H9 (cell line): ENCODE measurements around the gene SLC39A2. TPM values are rescaled to one million over a fixed set of nuclear protein-coding genes. Genes with fewer than 3 reads are reported as not detected.
"Not testable (repeated sequence)": the region's sequence is repeated elsewhere in the genome, so short reads cannot be mapped to it uniquely, and the experiment has no call there.

Experiments used
- DNase-seq: peaks from one replicate; pipeline ENCODE4 v3.0.0-alpha.2; 2017
- H2AFZ ChIP-seq: one replicate; pipeline ENCODE4 v1.6.1; 2013; ENCODE audit warnings: mild to moderate bottlenecking, low read length, control low read depth, moderate library complexity
- H2AK5ac ChIP-seq: 2 replicates; pipeline ENCODE4 v1.6.1; 2013; ENCODE audit warnings: low read length, control low read depth, mixed read lengths; ENCODE audit not compliant: insufficient read length
- H2BK120ac ChIP-seq: one replicate; pipeline ENCODE4 v1.6.1; 2013; ENCODE audit warnings: low read depth, mild to moderate bottlenecking, low read length, control low read depth, inconsistent platforms; ENCODE audit not compliant: poor library complexity, severe bottlenecking
- H2BK12ac ChIP-seq: 2 replicates; pipeline ENCODE4 v1.6.1; 2013; ENCODE audit warnings: low read length, control low read depth, mixed read lengths, low read depth; ENCODE audit not compliant: insufficient read length
- H2BK15ac ChIP-seq: 2 replicates; pipeline ENCODE4 v1.6.1; 2013; ENCODE audit warnings: low read depth, low read length, control low read depth
- H2BK20ac ChIP-seq: one replicate; pipeline ENCODE4 v1.6.1; 2013; ENCODE audit warnings: low read depth, mild to moderate bottlenecking, low read length, control low read depth, inconsistent platforms; ENCODE audit not compliant: poor library complexity, severe bottlenecking
- H2BK5ac ChIP-seq: 2 replicates; pipeline ENCODE4 v1.6.1; 2013; ENCODE audit warnings: low read length, control low read depth, mixed read lengths; ENCODE audit not compliant: insufficient read length
- H3K14ac ChIP-seq: 2 replicates; pipeline ENCODE4 v1.6.1; 2013; ENCODE audit warnings: low read length, control low read depth; ENCODE audit not compliant: insufficient read depth
- H3K18ac ChIP-seq: 2 replicates; pipeline ENCODE4 v1.6.1; 2013; ENCODE audit warnings: low read depth, mild to moderate bottlenecking, mixed read lengths, low read length, control low read depth; ENCODE audit not compliant: insufficient read length
- H3K23ac ChIP-seq: 2 replicates; pipeline ENCODE4 v1.6.1; 2013; ENCODE audit warnings: low read length, control low read depth, mixed read lengths, low read depth; ENCODE audit not compliant: insufficient read length
- H3K23me2 ChIP-seq: 2 replicates; pipeline ENCODE4 v1.6.1; 2013; ENCODE audit warnings: low read depth, mild to moderate bottlenecking, mixed read lengths, low read length, control low read depth; ENCODE audit not compliant: insufficient read length, poor library complexity, severe bottlenecking
- H3K27ac ChIP-seq: 2 replicates; pipeline ENCODE4 v1.5.1; 2013; ENCODE audit warnings: low read length, control low read depth, mixed read lengths, low read depth; ENCODE audit not compliant: insufficient read length
- H3K27me3 ChIP-seq: 2 replicates; pipeline ENCODE4 v1.6.1; 2013; ENCODE audit warnings: low read length, control low read depth, inconsistent platforms; ENCODE audit not compliant: insufficient read depth
- H3K4ac ChIP-seq: 2 replicates; pipeline ENCODE4 v1.6.1; 2013; ENCODE audit warnings: low read depth, mild to moderate bottlenecking, control low read depth, inconsistent platforms, low read length, moderate library complexity
- H3K4me1 ChIP-seq: 2 replicates; pipeline ENCODE4 v1.6.1; 2013; ENCODE audit warnings: low read length, control low read depth, inconsistent platforms; ENCODE audit not compliant: insufficient read depth
- H3K4me2 ChIP-seq: 2 replicates; pipeline ENCODE4 v1.6.1; 2013; ENCODE audit warnings: low read length, control low read depth, mixed read lengths; ENCODE audit not compliant: insufficient read length, insufficient read depth
- H3K56ac ChIP-seq: 2 replicates; pipeline ENCODE4 v1.6.1; 2013; ENCODE audit warnings: low read depth, mild to moderate bottlenecking, mixed read lengths, low read length, control low read depth; ENCODE audit not compliant: insufficient read length
- H3K79me1 ChIP-seq: 2 replicates; pipeline ENCODE4 v1.6.1; 2013; ENCODE audit warnings: low read depth, mild to moderate bottlenecking, moderate library complexity, low read length, control low read depth, inconsistent platforms; ENCODE audit not compliant: insufficient read depth, poor library complexity, severe bottlenecking
- H3K79me2 ChIP-seq: 2 replicates; pipeline ENCODE4 v1.6.1; 2013; ENCODE audit warnings: low read length, control low read depth, inconsistent platforms; ENCODE audit not compliant: insufficient read depth
- H3K9ac ChIP-seq: 2 replicates; pipeline ENCODE4 v1.6.1; 2013; ENCODE audit warnings: low read length, control low read depth, mixed read lengths; ENCODE audit not compliant: insufficient read length; ENCODE audit errors: extremely low read depth
- H3K9me3 ChIP-seq: one replicate; pipeline ENCODE4 v1.6.1; 2013; ENCODE audit warnings: low read depth, low read length, inconsistent platforms; ENCODE audit not compliant: control insufficient read depth
- H3T11ph ChIP-seq: one replicate; pipeline ENCODE4 v1.6.1; 2013; ENCODE audit warnings: mild to moderate bottlenecking, low read length, control low read depth, inconsistent platforms
- H4K20me1 ChIP-seq: one replicate; pipeline ENCODE4 v1.6.1; 2013; ENCODE audit not compliant: control insufficient read depth, insufficient read length, insufficient read depth
- H4K5ac ChIP-seq: 2 replicates; pipeline ENCODE4 v1.6.1; 2013; ENCODE audit warnings: low read depth, mild to moderate bottlenecking, mixed read lengths, low read length, control low read depth; ENCODE audit not compliant: insufficient read length
- H4K8ac ChIP-seq: replicated peaks from 2 replicates; pipeline ENCODE4 v1.6.1; 2013; ENCODE audit warnings: low read length, control low read depth, mixed read lengths, low read depth; ENCODE audit not compliant: insufficient read length
- H4K91ac ChIP-seq: 2 replicates; pipeline ENCODE4 v1.6.1; 2013; ENCODE audit warnings: low read depth, mild to moderate bottlenecking, moderate library complexity, mixed read lengths, low read length, control low read depth; ENCODE audit not compliant: insufficient read length
- H3K27ac Mint-ChIP-seq, 3 experiments: 2 replicates in 2 of 3; 3 replicates in 1 of 3; pipeline ENCODE4 v1.8.0; 2020 to 2021; ENCODE audit warnings: mixed read lengths in 3 of 3, mild to moderate bottlenecking in 1 of 3, moderate library complexity in 1 of 3
- H3K27me3 Mint-ChIP-seq: 2 replicates; pipeline ENCODE4 v1.8.0; 2021; ENCODE audit warnings: low read depth, mild to moderate bottlenecking, moderate library complexity, mixed read lengths
- H3K36me3 Mint-ChIP-seq, 3 experiments: 2 replicates in 2 of 3; 3 replicates in 1 of 3; pipeline ENCODE4 v1.8.0; 2020 to 2021; ENCODE audit warnings: low read depth in 3 of 3, mixed read lengths in 3 of 3; ENCODE audit not compliant: insufficient read depth in 1 of 3
- H3K4me1 Mint-ChIP-seq, 2 experiments: 2 replicates each; pipeline ENCODE4 v1.8.0; 2020; ENCODE audit warnings: mixed read lengths in 2 of 2
- H3K4me3 Mint-ChIP-seq, 2 experiments: 2 replicates in 1 of 2; 3 replicates in 1 of 2; pipeline ENCODE4 v1.8.0; 2020 to 2021; ENCODE audit warnings: mild to moderate bottlenecking in 2 of 2, mixed read lengths in 2 of 2, moderate library complexity in 1 of 2
- H3K9me3 Mint-ChIP-seq, 2 experiments: 2 replicates in 1 of 2; 3 replicates in 1 of 2; pipeline ENCODE4 v1.8.0; 2020; ENCODE audit warnings: mild to moderate bottlenecking in 2 of 2, mixed read lengths in 2 of 2, moderate library complexity in 1 of 2
- CTCF ChIP-seq: fragments of 200-600 bp; sonication (generic); conservative IDR thresholded peaks from 3 replicates; pipeline ENCODE4 v1.8.0; 2021; ENCODE audit warnings: antibody characterized with exemption, mild to moderate bottlenecking
- WGBS: extraction: QIAGEN DNeasy Blood & Tissue Kit; methylation state at CpG from one replicate; pipeline ENCODE4 v1.1.7; 2013; ENCODE audit warnings: missing lambda C conversion rate, low lambda C conversion rate, mixed read lengths; ENCODE audit not compliant: insufficient read length; ENCODE audit errors: extremely low coverage; 5-methylcytosine and 5-hydroxymethylcytosine counted together
- total RNA-seq: library from RNA; stranded (reverse); gene quantifications from 2 replicates; pipeline ENCODE4 v1.2.1, GENCODE V29; 2021

Gene SLC39A2
- total RNA-seq, 1 experiment from 2014 or later, result not detected

DNA sequence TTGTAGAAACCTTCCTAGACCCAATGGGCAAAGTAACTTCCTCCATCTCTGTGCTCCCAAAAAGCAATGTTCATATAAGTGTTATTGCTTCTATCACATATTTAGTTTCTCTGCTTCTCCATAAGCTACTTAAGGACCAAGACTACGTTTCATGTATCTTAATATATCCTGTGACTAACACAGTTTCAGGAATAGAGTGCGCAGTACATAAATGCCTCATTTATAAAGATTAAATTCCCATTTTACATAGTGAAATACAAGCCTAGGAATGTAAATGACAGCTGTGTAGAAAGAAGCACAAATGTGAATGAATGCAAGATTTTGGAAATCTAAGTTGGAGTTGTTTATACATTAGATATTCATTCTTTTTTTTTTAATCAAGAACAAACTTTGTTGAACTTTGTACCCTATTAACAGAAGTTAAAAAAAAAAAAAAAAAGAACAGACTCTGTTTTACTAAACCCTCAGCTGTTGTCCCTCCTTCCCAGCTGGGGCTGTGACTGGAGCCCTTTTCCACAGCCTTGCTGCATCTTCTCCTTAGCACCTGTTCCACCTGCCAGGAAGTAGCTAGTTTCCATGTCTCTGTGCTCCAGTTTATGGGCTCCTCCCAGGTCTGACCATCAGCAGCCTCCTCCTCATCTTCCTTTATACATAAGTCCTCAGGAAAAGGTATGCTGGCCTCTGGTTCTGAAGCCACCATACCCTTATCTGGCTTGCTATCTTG, 16.3 kb upstream of the SLC39A2 start:
- Histone ChIP-seq H2AFZ (no peak overlapping the region), H3K14ac (no peak overlapping the region), H2BK15ac (no peak overlapping the region), H3K23ac (no peak overlapping the region), H3K18ac (no peak overlapping the region), H3K23me2 (no peaks in the 10 kb centered on the region), H3K56ac (no peak overlapping the region), H4K5ac (no peak overlapping the region), H3T11ph (no peak overlapping the region), H2BK5ac (no peak overlapping the region), H3K27ac (no peak overlapping the region), H3K79me1 (no peaks in the 10 kb centered on the region), H3K4me2 (no peak overlapping the region), H3K4ac (no peak overlapping the region), H3K79me2 (no peaks in the 10 kb centered on the region), H3K9ac (no peak overlapping the region), H2BK120ac (no peak overlapping the region), H2BK20ac (no peak overlapping the region), H3K27me3 (0 out of 2 replicates have a peak, but pooled peaks cover 2% of the 10 kb centered on the region), H4K20me1 (no peaks in the 10 kb centered on the region), H4K8ac (no peak overlapping the region), H2BK12ac (no peak overlapping the region), H3K9me3 (no peaks in the 10 kb centered on the region), H2AK5ac (no peak overlapping the region), H4K91ac (no peak overlapping the region), H3K4me1 (no peaks in the 10 kb centered on the region)
- no peak for TF ChIP-seq CTCF
- Mint-ChIP-seq H3K27me3 (peaks cover 11% of the 10 kb centered on the region), H3K4me3 (no peak overlapping the region), H3K36me3 (no peaks in the 10 kb centered on the region), H3K4me1 (no peaks in the 10 kb centered on the region), H3K9me3 (no peaks in the 10 kb centered on the region), H3K27ac (no peak overlapping the region)
- WGBS, result no CpG with 5 or more reads among the region's 2 CpGs
- DNase-seq, result no peak

DNA sequence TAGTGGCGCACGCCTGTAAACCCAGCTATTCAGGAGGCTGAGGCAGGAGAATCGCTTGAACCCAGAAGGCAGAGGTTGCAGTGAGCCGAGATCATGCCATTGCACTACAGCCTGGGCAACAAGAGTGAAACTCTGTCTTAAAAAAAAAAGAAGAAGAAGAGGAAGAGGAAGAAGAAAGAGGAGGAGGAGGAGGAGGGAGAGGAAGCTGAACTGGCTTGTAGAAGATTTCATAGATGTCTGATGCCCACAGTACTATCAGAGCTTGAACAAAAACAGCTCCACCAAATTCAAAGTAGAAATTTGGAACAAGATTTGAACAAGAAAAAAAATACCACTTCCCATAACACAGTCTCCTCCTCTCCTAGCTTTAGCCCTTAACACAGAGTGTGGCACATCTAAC, 13.4 kb upstream of the SLC39A2 start:
- H3K27ac Mint-ChIP-seq, result not testable (repeated sequence)
- no CpG with 5 or more reads among the region's 4 CpGs for WGBS

More for the DNA sequence above, 13.4 kb upstream of the SLC39A2 start:
- DNase-seq, H4K20me1 ChIP-seq, H3K79me1 ChIP-seq, H3K23ac ChIP-seq, H3K27me3 Mint-ChIP-seq, H3K4me3 Mint-ChIP-seq, H3K79me2 ChIP-seq, H3K4me1 Mint-ChIP-seq, H3K9me3 Mint-ChIP-seq, H3K18ac ChIP-seq, H3K14ac ChIP-seq, H3K56ac ChIP-seq, H4K91ac ChIP-seq, H3K9ac ChIP-seq, H4K8ac ChIP-seq, H3K27me3 ChIP-seq, H2AK5ac ChIP-seq, H2AFZ ChIP-seq, H3K4me1 ChIP-seq, H2BK20ac ChIP-seq, H2BK5ac ChIP-seq, H3K23me2 ChIP-seq, H3T11ph ChIP-seq, H3K4ac ChIP-seq, H3K27ac ChIP-seq, H2BK120ac ChIP-seq, H3K9me3 ChIP-seq, H2BK12ac ChIP-seq, H2BK15ac ChIP-seq, H4K5ac ChIP-seq, H3K36me3 Mint-ChIP-seq, H3K4me2 ChIP-seq: not testable (repeated sequence)
